ENCODE data around the gene HOOK1. TPM values are rescaled to one million over a fixed set of nuclear protein-coding genes. Genes with fewer than 3 reads are reported as not detected.

Gene HOOK1
- polyA plus RNA-seq, 1 donor (not counting 4 experiments of a cell fraction or from before 2014, with no cell fraction given), result 12.7 TPM

- H3K4me3 ChIP-seq (ENCODE audit: control insufficient read depth in 2 of 3, extremely low read depth in 1 of 3, insufficient read depth in 2 of 3, low read depth in 1 of 3, low read length in 3 of 3), result no peak overlapping the region
- H3K9ac ChIP-seq (ENCODE audit: control insufficient read depth, extremely low read depth, insufficient read depth, low read length), result no peak overlapping the region
- H3K9me1 ChIP-seq (ENCODE audit: control insufficient read depth, extremely low read depth, insufficient read depth, low read length), result no peaks in the 10 kb centered on the region
- H3K4me2 ChIP-seq (ENCODE audit: control insufficient read depth, extremely low read depth, insufficient read depth, low read depth, low read length), result no peak overlapping the region
- FAIRE-seq, result no peak
- H3K9me3 ChIP-seq (ENCODE audit: control insufficient read depth, low read depth, low read length), result no peaks in the 10 kb centered on the region
- no peaks in the 10 kb centered on the region for H3K27me3 ChIP-seq (ENCODE audit: control insufficient read depth, extremely low read depth, insufficient read depth, low read length)
- DNase-seq (ENCODE audit: low read depth, low spot score), result no peak
- H2AFZ ChIP-seq (ENCODE audit: control insufficient read depth, low read length), result no peak overlapping the region
- no peaks in the 10 kb centered on the region for H3K79me2 ChIP-seq (ENCODE audit: control insufficient read depth, insufficient read depth, low read length)
- no peaks in the 10 kb centered on the region for H3K36me3 ChIP-seq (ENCODE audit: control insufficient read depth in 2 of 2, extremely low read depth in 1 of 2, insufficient read depth in 2 of 2, low read length in 2 of 2)
- no peak for TF ChIP-seq CTCF (optimal IDR thresholded peaks at IDR 0.05 in 1 of 3, IDR thresholded peaks at IDR 0.05 in 1 of 3, conservative IDR thresholded peaks at IDR 0.05 in 1 of 3; ENCODE audit: extremely low read depth in 1 of 3, insufficient read depth in 2 of 3, low read length in 3 of 3)
- no peak for TF ChIP-seq EZH2 (IDR thresholded peaks at IDR 0.05; ENCODE audit: low read length)
- dilution Hi-C loops (cut with MboI; ENCODE audit: extremely low pct_ligation_motif_present, low sequenced_read_pairs), result no loop called here
- H4K20me1 ChIP-seq (ENCODE audit: control insufficient read depth, extremely low read depth, insufficient read depth, low read length), result no peaks in the 10 kb centered on the region
- no peaks in the 10 kb centered on the region for H3K4me1 ChIP-seq (ENCODE audit: control insufficient read depth, extremely low read depth, insufficient read depth, low read length)
- no peak overlapping the region for H3K27ac ChIP-seq (ENCODE audit: control insufficient read depth, insufficient read depth, low read length)
Measured at GRCh38 chr1:59845091-59845490, 30.3 kb downstream of the HOOK1 start.

GRCh38 chr1:59846209-59846894, 31.6 kb downstream of the HOOK1 start:
- no peak overlapping the region for H3K4me3 ChIP-seq (ENCODE audit: control insufficient read depth in 2 of 3, extremely low read depth in 1 of 3, insufficient read depth in 2 of 3, low read depth in 1 of 3, low read length in 3 of 3)
- no peaks in the 10 kb centered on the region for H3K27me3 ChIP-seq (ENCODE audit: control insufficient read depth, extremely low read depth, insufficient read depth, low read length)
- H3K36me3 ChIP-seq (ENCODE audit: control insufficient read depth in 2 of 2, extremely low read depth in 1 of 2, insufficient read depth in 2 of 2, low read length in 2 of 2), result no peaks in the 10 kb centered on the region
- no peaks in the 10 kb centered on the region for H3K9me1 ChIP-seq (ENCODE audit: control insufficient read depth, extremely low read depth, insufficient read depth, low read length)
- dilution Hi-C loops (cut with MboI; ENCODE audit: extremely low pct_ligation_motif_present, low sequenced_read_pairs), result no loop called here
- FAIRE-seq, result no peak
- H4K20me1 ChIP-seq (ENCODE audit: control insufficient read depth, extremely low read depth, insufficient read depth, low read length), result no peaks in the 10 kb centered on the region
- H3K79me2 ChIP-seq (ENCODE audit: control insufficient read depth, insufficient read depth, low read length), result no peaks in the 10 kb centered on the region
- no peak for DNase-seq (ENCODE audit: low read depth, low spot score)
- H3K4me1 ChIP-seq (ENCODE audit: control insufficient read depth, extremely low read depth, insufficient read depth, low read length), result no peaks in the 10 kb centered on the region
- H2AFZ ChIP-seq (ENCODE audit: control insufficient read depth, low read length), result no peak overlapping the region
- TF ChIP-seq EZH2 (IDR thresholded peaks at IDR 0.05; ENCODE audit: low read length) (no peak), CTCF (optimal IDR thresholded peaks at IDR 0.05 in 1 of 3, IDR thresholded peaks at IDR 0.05 in 1 of 3, conservative IDR thresholded peaks at IDR 0.05 in 1 of 3; ENCODE audit: extremely low read depth in 1 of 3, insufficient read depth in 2 of 3, low read length in 3 of 3) (no peak)
- H3K4me2 ChIP-seq (ENCODE audit: control insufficient read depth, extremely low read depth, insufficient read depth, low read depth, low read length), result no peak overlapping the region
- no peak overlapping the region for H3K9ac ChIP-seq (ENCODE audit: control insufficient read depth, extremely low read depth, insufficient read depth, low read length)
- no peak overlapping the region for H3K27ac ChIP-seq (ENCODE audit: control insufficient read depth, insufficient read depth, low read length)
- no peaks in the 10 kb centered on the region for H3K9me3 ChIP-seq (ENCODE audit: control insufficient read depth, low read depth, low read length)

All from keratinocyte (primary cell).